ENCODE measurements around the gene SEZ6L2. TPM values are rescaled to one million over a fixed set of nuclear protein-coding genes. Genes with fewer than 3 reads are reported as not detected.
"Not testable (repeated sequence)": the region's sequence is repeated elsewhere in the genome, so short reads cannot be mapped to it uniquely, and the experiment has no call there.

SEZ6L2 gene
- total and polyA plus RNA-seq, 2 donors (not counting 1 experiment from before 2014, with no cell fraction given), result 1.2 to 1.8 TPM

- Histone ChIP-seq H3K9me3 (ENCODE audit: control insufficient read depth, insufficient read depth, low read depth, low read length) (no peaks in the 10 kb centered on the region), H3K4me2 (ENCODE audit: extremely low read depth, insufficient read depth, low read length) (no peak overlapping the region), H3K4me3 (replicated peaks in 1 of 4; ENCODE audit: control extremely low read depth in 1 of 4, insufficient read depth in 1 of 4, low read depth in 3 of 4, low read length in 4 of 4) (no peak overlapping the region), H2AFZ (ENCODE audit: low read length) (no peak overlapping the region), H3K36me3 (ENCODE audit: control insufficient read depth, insufficient read depth, low read length) (no peaks in the 10 kb centered on the region), H3K9ac (ENCODE audit: insufficient read depth, low read length) (no peak overlapping the region), H3K27me3 (ENCODE audit: control insufficient read depth, insufficient read depth, low read length) (peaks cover 9% of the 10 kb centered on the region), H3K4me1 (ENCODE audit: control insufficient read depth, extremely low read depth, insufficient read depth, low read length) (no peaks in the 10 kb centered on the region), H4K20me1 (ENCODE audit: control insufficient read depth, extremely low read depth, insufficient read depth, low read length) (peaks cover 2% of the 10 kb centered on the region), H3K79me2 (ENCODE audit: control insufficient read depth, insufficient read depth, low read length) (no peaks in the 10 kb centered on the region), H3K27ac (ENCODE audit: insufficient read depth, low read length) (no peak overlapping the region)
- TF ChIP-seq EZH2 (IDR thresholded peaks at IDR 0.05; ENCODE audit: low read length, missing control alignments) (no peak), CTCF (conservative IDR thresholded peaks at IDR 0.05 in 1 of 2, IDR thresholded peaks at IDR 0.05 in 1 of 2; ENCODE audit: low read depth in 1 of 2, low read length in 2 of 2) (no peak)
- DNase-seq (ENCODE audit: low read depth in 2 of 2), result no peak
Observed at GRCh38 chr16:29893553-29893952, 5.8 kb downstream of the SEZ6L2 start.

GRCh38 chr16:29892458-29892813 lies 6.9 kb downstream of the SEZ6L2 start:
- H3K36me3 ChIP-seq (ENCODE audit: control insufficient read depth, insufficient read depth, low read length), result no peaks in the 10 kb centered on the region
- no peak for TF ChIP-seq CTCF (conservative IDR thresholded peaks at IDR 0.05 in 1 of 2, IDR thresholded peaks at IDR 0.05 in 1 of 2; ENCODE audit: low read depth in 1 of 2, low read length in 2 of 2)
- TF ChIP-seq EZH2 (IDR thresholded peaks at IDR 0.05; ENCODE audit: low read length, missing control alignments), result no peak
- no peaks in the 10 kb centered on the region for H3K27me3 ChIP-seq (ENCODE audit: control insufficient read depth, insufficient read depth, low read length)
- no peak overlapping the region for H3K27ac ChIP-seq (ENCODE audit: insufficient read depth, low read length)
- H3K9me3 ChIP-seq (ENCODE audit: control insufficient read depth, insufficient read depth, low read depth, low read length), result no peaks in the 10 kb centered on the region
- no peaks in the 10 kb centered on the region for H3K79me2 ChIP-seq (ENCODE audit: control insufficient read depth, insufficient read depth, low read length)
- no peak overlapping the region for H3K4me2 ChIP-seq (ENCODE audit: extremely low read depth, insufficient read depth, low read length)
- no peaks in the 10 kb centered on the region for H3K4me1 ChIP-seq (ENCODE audit: control insufficient read depth, extremely low read depth, insufficient read depth, low read length)
- DNase-seq (ENCODE audit: low read depth in 2 of 2), result no peak
- H3K4me3 ChIP-seq (replicated peaks in 1 of 4; ENCODE audit: control extremely low read depth in 1 of 4, insufficient read depth in 1 of 4, low read depth in 3 of 4, low read length in 4 of 4), result no peak overlapping the region
- H4K20me1 ChIP-seq (ENCODE audit: control insufficient read depth, extremely low read depth, insufficient read depth, low read length), result peaks cover 2% of the 10 kb centered on the region
- no peak overlapping the region for H2AFZ ChIP-seq (ENCODE audit: low read length)
- H3K9ac ChIP-seq (ENCODE audit: insufficient read depth, low read length), result no peak overlapping the region

GRCh38 chr16:29891525-29892457 lies 7.6 kb downstream of the SEZ6L2 start:
- DNase-seq (ENCODE audit: low read depth in 2 of 2), result no peak
- H3K4me3 ChIP-seq (replicated peaks in 1 of 4; ENCODE audit: control extremely low read depth in 1 of 4, insufficient read depth in 1 of 4, low read depth in 3 of 4, low read length in 4 of 4), result no peak overlapping the region
- no peaks in the 10 kb centered on the region for H3K79me2 ChIP-seq (ENCODE audit: control insufficient read depth, insufficient read depth, low read length)
- no peaks in the 10 kb centered on the region for H3K27me3 ChIP-seq (ENCODE audit: control insufficient read depth, insufficient read depth, low read length)
- H3K4me1 ChIP-seq (ENCODE audit: control insufficient read depth, extremely low read depth, insufficient read depth, low read length), result no peaks in the 10 kb centered on the region
- H4K20me1 ChIP-seq (ENCODE audit: control insufficient read depth, extremely low read depth, insufficient read depth, low read length), result peaks cover 2% of the 10 kb centered on the region
- H3K4me2 ChIP-seq (ENCODE audit: extremely low read depth, insufficient read depth, low read length), result no peak overlapping the region
- H3K36me3 ChIP-seq (ENCODE audit: control insufficient read depth, insufficient read depth, low read length), result no peaks in the 10 kb centered on the region
- no peak overlapping the region for H3K9ac ChIP-seq (ENCODE audit: insufficient read depth, low read length)
- H3K27ac ChIP-seq (ENCODE audit: insufficient read depth, low read length), result no peak overlapping the region
- no peaks in the 10 kb centered on the region for H3K9me3 ChIP-seq (ENCODE audit: control insufficient read depth, insufficient read depth, low read depth, low read length)
- H2AFZ ChIP-seq (ENCODE audit: low read length), result no peak overlapping the region
- TF ChIP-seq CTCF (conservative IDR thresholded peaks at IDR 0.05 in 1 of 2, IDR thresholded peaks at IDR 0.05 in 1 of 2; ENCODE audit: low read depth in 1 of 2, low read length in 2 of 2), result no peak
- no peak for TF ChIP-seq EZH2 (IDR thresholded peaks at IDR 0.05; ENCODE audit: low read length, missing control alignments)

GRCh38 chr16:29889372-29889771 lies 10.0 kb downstream of the SEZ6L2 start:
- H3K4me2 ChIP-seq (ENCODE audit: extremely low read depth, insufficient read depth, low read length); H3K9ac ChIP-seq (ENCODE audit: insufficient read depth, low read length); H3K79me2 ChIP-seq (ENCODE audit: control insufficient read depth, insufficient read depth, low read length); H4K20me1 ChIP-seq (ENCODE audit: control insufficient read depth, extremely low read depth, insufficient read depth, low read length); H3K36me3 ChIP-seq (ENCODE audit: control insufficient read depth, insufficient read depth, low read length); H3K27ac ChIP-seq (ENCODE audit: insufficient read depth, low read length); H3K4me1 ChIP-seq (ENCODE audit: control insufficient read depth, extremely low read depth, insufficient read depth, low read length); H2AFZ ChIP-seq (ENCODE audit: low read length); H3K4me3 ChIP-seq (replicated peaks in 1 of 4; ENCODE audit: control extremely low read depth in 1 of 4, insufficient read depth in 1 of 4, low read depth in 3 of 4, low read length in 4 of 4); H3K27me3 ChIP-seq (ENCODE audit: control insufficient read depth, insufficient read depth, low read length); H3K9me3 ChIP-seq (ENCODE audit: control insufficient read depth, insufficient read depth, low read depth, low read length); DNase-seq (ENCODE audit: low read depth in 2 of 2): not testable (repeated sequence)
